ENCODE results near the gene ZNF362. TPM values are rescaled to one million over a fixed set of nuclear protein-coding genes. Genes with fewer than 3 reads are reported as not detected.
"Not testable (repeated sequence)": the region's sequence is repeated elsewhere in the genome, so short reads cannot be mapped to it uniquely, and the experiment has no call there.

ZNF362 gene
- total RNA-seq, 1 experiment from 2014 or later: 10.8 TPM

- BruUV-seq (replicated peaks): no TSS peak
- POLR2A ChIA-PET (ENCODE audit: unreplicated experiment): no interaction called here
- CTCF ChIA-PET: no interaction called here
- no peak overlapping the region for H3K4me3 ChIP-seq (ENCODE audit: low read length)
- H3K27me3 ChIP-seq (ENCODE audit: low read length): no peaks in the 10 kb centered on the region
- H3K4me1 ChIP-seq (ENCODE audit: insufficient read depth, low read length): no peaks in the 10 kb centered on the region
- no peaks in the 10 kb centered on the region for H3K36me3 ChIP-seq (ENCODE audit: low read depth, low read length)
- no peaks in the 10 kb centered on the region for H3K79me2 ChIP-seq (ENCODE audit: low read length)
- H3K9me3 ChIP-seq (ENCODE audit: low read length): no peaks in the 10 kb centered on the region
- DNase-seq (no peak), ATAC-seq (no peak)
- intact Hi-C loops (cut with micrococcal nuclease): no loop called here
- H4K20me1 ChIP-seq (ENCODE audit: low read length): no peaks in the 10 kb centered on the region
- no peak overlapping the region for H2AFZ ChIP-seq (ENCODE audit: low read length)
- no peaks in the 10 kb centered on the region for H3K9me2 ChIP-seq (replicated peaks; ENCODE audit: low read length)
- H3K9ac ChIP-seq (ENCODE audit: low read length): no peak overlapping the region
- TF ChIP-seq CTCF (conservative IDR thresholded peaks at IDR 0.05; ENCODE audit: low read depth, low read length): no peak
- TF ChIP-seq EZH2 (IDR thresholded peaks at IDR 0.05; ENCODE audit: low read length, unreplicated experiment): no peak
- TF ChIP-seq EZH2phosphoT487 (IDR thresholded peaks at IDR 0.05; ENCODE audit: borderline replicate concordance, low read length): no peak
- no peak overlapping the region for H3K4me2 ChIP-seq (ENCODE audit: low read length)
- H3K27ac ChIP-seq (ENCODE audit: low read length): no peak overlapping the region
- H3F3A ChIP-seq (ENCODE audit: low read length, unreplicated experiment): no peaks in the 10 kb centered on the region
These were observed 31.0 kb downstream of the ZNF362 start for GRCh38 chr1:33287317-33287716.

- no peak for ATAC-seq
- Histone ChIP-seq H3K9me2 (replicated peaks; ENCODE audit: low read length) (no peaks in the 10 kb centered on the region), H3K9me3 (ENCODE audit: low read length) (no peaks in the 10 kb centered on the region), H3K36me3 (ENCODE audit: low read depth, low read length) (no peaks in the 10 kb centered on the region), H3K4me2 (ENCODE audit: low read length) (no peak overlapping the region), H3K9ac (ENCODE audit: low read length) (no peak overlapping the region), H3K4me3 (ENCODE audit: low read length) (no peak overlapping the region), H3K79me2 (ENCODE audit: low read length) (no peaks in the 10 kb centered on the region), H3K27ac (ENCODE audit: low read length) (no peak overlapping the region), H3F3A (ENCODE audit: low read length, unreplicated experiment) (no peaks in the 10 kb centered on the region), H2AFZ (ENCODE audit: low read length) (no peak overlapping the region), H3K4me1 (ENCODE audit: insufficient read depth, low read length) (no peaks in the 10 kb centered on the region), H4K20me1 (ENCODE audit: low read length) (no peaks in the 10 kb centered on the region), H3K27me3 (ENCODE audit: low read length) (no peaks in the 10 kb centered on the region)
- BruUV-seq (replicated peaks): no TSS peak
- intact Hi-C loops (cut with micrococcal nuclease): no loop called here
- POLR2A ChIA-PET (ENCODE audit: unreplicated experiment): no interaction called here
- TF ChIP-seq EZH2phosphoT487 (IDR thresholded peaks at IDR 0.05; ENCODE audit: borderline replicate concordance, low read length): no peak
- no peak for TF ChIP-seq EZH2 (IDR thresholded peaks at IDR 0.05; ENCODE audit: low read length, unreplicated experiment)
- TF ChIP-seq CTCF (conservative IDR thresholded peaks at IDR 0.05; ENCODE audit: low read depth, low read length): no peak
- DNase-seq: no peak
- CTCF ChIA-PET: no interaction called here
These were observed 32.9 kb downstream of the ZNF362 start for GRCh38 chr1:33288976-33289857.

GRCh38 chr1:33289858-33290154 is 33.5 kb downstream of the ZNF362 start:
- H3K27ac ChIP-seq (ENCODE audit: low read length): no peak overlapping the region
- no peak overlapping the region for H3K9ac ChIP-seq (ENCODE audit: low read length)
- intact Hi-C loops (cut with micrococcal nuclease): no loop called here
- DNase-seq (no peak), ATAC-seq (no peak)
- no TSS peak for BruUV-seq (replicated peaks)
- POLR2A ChIA-PET (ENCODE audit: unreplicated experiment): no interaction called here
- no peaks in the 10 kb centered on the region for H4K20me1 ChIP-seq (ENCODE audit: low read length)
- no peaks in the 10 kb centered on the region for H3K9me3 ChIP-seq (ENCODE audit: low read length)
- H3K4me2 ChIP-seq (ENCODE audit: low read length): no peak overlapping the region
- H3F3A ChIP-seq (ENCODE audit: low read length, unreplicated experiment): no peaks in the 10 kb centered on the region
- H3K27me3 ChIP-seq (ENCODE audit: low read length): no peaks in the 10 kb centered on the region
- CTCF ChIA-PET: no interaction called here
- H2AFZ ChIP-seq (ENCODE audit: low read length): no peak overlapping the region
- H3K4me1 ChIP-seq (ENCODE audit: insufficient read depth, low read length): no peaks in the 10 kb centered on the region
- H3K9me2 ChIP-seq (replicated peaks; ENCODE audit: low read length): no peaks in the 10 kb centered on the region
- no peaks in the 10 kb centered on the region for H3K36me3 ChIP-seq (ENCODE audit: low read depth, low read length)
- H3K4me3 ChIP-seq (ENCODE audit: low read length): no peak overlapping the region
- no peaks in the 10 kb centered on the region for H3K79me2 ChIP-seq (ENCODE audit: low read length)
- TF ChIP-seq EZH2phosphoT487 (IDR thresholded peaks at IDR 0.05; ENCODE audit: borderline replicate concordance, low read length) (no peak), EZH2 (IDR thresholded peaks at IDR 0.05; ENCODE audit: low read length, unreplicated experiment) (no peak), CTCF (conservative IDR thresholded peaks at IDR 0.05; ENCODE audit: low read depth, low read length) (no peak)

GRCh38 chr1:33290615-33291014 is 34.3 kb downstream of the ZNF362 start:
- ATAC-seq; intact Hi-C loops (cut with micrococcal nuclease); H3K79me2 ChIP-seq (ENCODE audit: low read length); H3K9ac ChIP-seq (ENCODE audit: low read length); H3K9me2 ChIP-seq (replicated peaks; ENCODE audit: low read length); H3K4me3 ChIP-seq (ENCODE audit: low read length); H3K36me3 ChIP-seq (ENCODE audit: low read depth, low read length); H3K27ac ChIP-seq (ENCODE audit: low read length); H3K9me3 ChIP-seq (ENCODE audit: low read length); H4K20me1 ChIP-seq (ENCODE audit: low read length); H2AFZ ChIP-seq (ENCODE audit: low read length); DNase-seq; H3K27me3 ChIP-seq (ENCODE audit: low read length); BruUV-seq (replicated peaks); H3K4me2 ChIP-seq (ENCODE audit: low read length); POLR2A ChIA-PET (ENCODE audit: unreplicated experiment); H3F3A ChIP-seq (ENCODE audit: low read length, unreplicated experiment); CTCF ChIA-PET; H3K4me1 ChIP-seq (ENCODE audit: insufficient read depth, low read length): not testable (repeated sequence)
